Cardiac fibroblast (primary cell): ENCODE measurements around the gene ISG20.
A peak's percentile ranks its signal among the peaks of the same experiment; 100 is the strongest.

Experiments used
- DNase-seq, 2 donors: peaks; one replicate each; pipeline versions ENCODE4 v3.0.0 to v3.0.0-alpha.2; 2010; ENCODE audit warnings: low read depth in 2 of 2
- H3K4me3 ChIP-seq, 2 donors: replicated peaks in 1 of 2; 1 replicate in 1 of 2; 2 replicates in 1 of 2; pipeline ENCODE4 v1.5.1; 2011; ENCODE audit warnings: low read depth in 2 of 2, low read length in 2 of 2, mild to moderate bottlenecking in 2 of 2, moderate library complexity in 1 of 2
- TF ChIP-seq, protein P1 (sequence below): IDR thresholded peaks from one replicate; pipeline ENCODE4 v1.5.1; 2011; ENCODE audit warnings: low read depth, mild to moderate bottlenecking, low read length, inconsistent platforms

ISG20 gene

DNA sequence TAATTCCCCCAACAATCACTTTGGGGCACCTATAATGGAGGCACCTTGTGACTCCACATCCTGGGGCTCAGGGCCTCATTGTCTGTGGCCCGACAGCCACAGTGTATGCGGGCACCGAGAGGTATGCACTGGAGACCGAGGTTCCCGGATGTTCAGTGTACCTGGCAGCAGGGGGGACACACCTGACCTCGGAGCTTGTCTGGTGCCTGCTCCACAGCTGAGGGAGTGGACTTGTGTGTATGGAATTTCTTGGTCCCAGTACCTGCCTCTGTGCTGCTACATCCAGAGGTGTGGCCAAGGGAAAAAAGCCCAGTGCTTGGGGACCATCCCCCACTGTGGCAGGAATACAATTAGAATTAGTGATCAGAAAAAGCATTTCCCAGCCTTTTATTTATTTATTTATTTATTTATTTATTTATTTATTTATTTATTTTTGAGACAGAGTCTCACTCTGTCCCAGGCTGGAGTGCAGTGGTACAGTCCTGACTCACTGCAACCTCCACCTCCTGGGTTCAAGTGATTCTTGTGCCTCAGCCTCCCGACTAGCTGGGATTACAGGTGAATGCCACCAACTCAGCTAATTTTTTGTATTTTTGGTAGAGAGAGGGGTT is 26.5 kb upstream of the ISG20 start:
- TF ChIP-seq, protein P1, sequence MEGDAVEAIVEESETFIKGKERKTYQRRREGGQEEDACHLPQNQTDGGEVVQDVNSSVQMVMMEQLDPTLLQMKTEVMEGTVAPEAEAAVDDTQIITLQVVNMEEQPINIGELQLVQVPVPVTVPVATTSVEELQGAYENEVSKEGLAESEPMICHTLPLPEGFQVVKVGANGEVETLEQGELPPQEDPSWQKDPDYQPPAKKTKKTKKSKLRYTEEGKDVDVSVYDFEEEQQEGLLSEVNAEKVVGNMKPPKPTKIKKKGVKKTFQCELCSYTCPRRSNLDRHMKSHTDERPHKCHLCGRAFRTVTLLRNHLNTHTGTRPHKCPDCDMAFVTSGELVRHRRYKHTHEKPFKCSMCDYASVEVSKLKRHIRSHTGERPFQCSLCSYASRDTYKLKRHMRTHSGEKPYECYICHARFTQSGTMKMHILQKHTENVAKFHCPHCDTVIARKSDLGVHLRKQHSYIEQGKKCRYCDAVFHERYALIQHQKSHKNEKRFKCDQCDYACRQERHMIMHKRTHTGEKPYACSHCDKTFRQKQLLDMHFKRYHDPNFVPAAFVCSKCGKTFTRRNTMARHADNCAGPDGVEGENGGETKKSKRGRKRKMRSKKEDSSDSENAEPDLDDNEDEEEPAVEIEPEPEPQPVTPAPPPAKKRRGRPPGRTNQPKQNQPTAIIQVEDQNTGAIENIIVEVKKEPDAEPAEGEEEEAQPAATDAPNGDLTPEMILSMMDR = no peak
- no peak for DNase-seq

DNA sequence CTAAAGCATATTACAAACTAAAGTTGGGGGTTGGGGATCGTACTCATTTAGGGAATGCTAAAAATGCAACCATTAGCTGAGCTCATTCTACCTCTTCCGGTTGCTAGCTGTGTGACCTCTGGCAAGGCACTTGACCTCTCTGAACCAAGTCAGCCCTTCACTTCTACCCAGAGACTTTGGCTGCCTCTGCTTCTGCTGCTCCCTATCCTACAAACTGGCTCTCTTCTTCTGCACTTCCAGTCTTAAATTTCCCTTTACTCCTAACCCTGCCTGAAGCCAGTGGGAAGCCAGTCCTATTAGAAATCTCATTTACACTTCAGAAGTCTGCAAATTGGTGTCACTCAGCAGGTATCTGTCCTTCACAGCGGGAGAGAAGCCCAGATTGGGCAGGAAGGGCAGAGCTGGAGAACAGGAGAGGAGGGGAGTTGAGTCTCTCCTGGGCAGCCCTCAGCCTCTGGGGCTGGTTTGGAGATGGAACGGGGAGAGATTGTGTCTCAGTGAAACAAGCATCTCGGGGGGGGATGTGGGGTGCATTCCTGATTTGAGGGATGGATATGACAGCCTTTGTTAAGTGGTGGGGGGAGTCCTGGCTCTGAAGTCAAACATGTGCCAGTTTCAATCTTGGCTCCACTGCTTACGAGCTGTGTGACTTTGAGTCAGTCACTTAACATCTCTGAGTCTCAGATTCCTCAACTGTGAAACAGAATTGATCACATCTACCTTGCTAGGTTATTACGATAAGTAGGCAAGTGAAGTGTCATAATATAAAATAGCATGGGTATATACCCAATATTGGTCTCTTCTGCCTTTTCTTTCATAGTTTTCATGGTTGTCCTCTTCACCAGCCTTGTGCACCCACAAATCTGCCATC is 25.5 kb upstream of the ISG20 start:
- no peak overlapping the region for H3K4me3 ChIP-seq
- DNase-seq = peak; percentile 39 to 53
- TF ChIP-seq, protein P1 = no peak

More for the DNA sequence above, 26.5 kb upstream of the ISG20 start:
- H3K4me3 ChIP-seq = no peak overlapping the region

DNA sequence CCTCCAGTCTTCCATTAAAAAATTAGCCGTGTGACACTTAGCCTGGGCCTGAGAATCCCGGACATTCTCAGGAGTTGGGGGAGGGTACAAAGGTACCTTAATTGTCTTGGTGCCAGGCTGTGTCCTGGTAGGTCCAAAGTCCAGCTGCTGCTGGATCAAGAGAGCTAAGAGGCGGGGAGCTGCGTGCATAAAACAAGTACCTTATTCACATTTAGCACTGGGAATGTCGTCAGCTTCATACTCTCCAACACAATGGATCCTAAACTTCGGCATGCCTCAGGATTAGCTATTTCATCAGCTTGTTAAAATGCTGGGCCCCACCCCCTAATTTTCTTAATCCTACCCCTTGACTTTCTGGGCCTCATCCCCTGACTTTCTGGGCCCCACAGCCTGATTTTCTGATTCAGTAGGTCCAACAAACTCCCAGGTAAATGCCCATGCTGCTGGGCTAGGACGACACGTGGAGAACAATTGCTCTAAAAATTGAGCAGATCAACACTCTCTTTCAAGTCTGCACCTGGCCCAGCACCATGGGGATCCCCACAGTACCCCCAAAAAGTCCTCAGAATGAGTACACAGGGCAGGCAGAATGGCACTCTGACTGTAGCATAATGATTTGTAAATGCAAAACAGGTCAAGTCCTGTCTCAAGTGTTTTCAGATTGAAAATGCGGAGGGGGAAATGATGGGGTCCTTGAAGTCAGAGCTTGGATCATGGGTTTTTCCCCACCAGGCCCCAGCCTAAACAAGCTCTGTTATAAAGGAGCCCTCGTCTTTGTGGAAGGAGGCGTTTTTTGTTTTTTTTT is 23.3 kb upstream of the ISG20 start:
- no peak for DNase-seq
- no peak overlapping the region for H3K4me3 ChIP-seq
- TF ChIP-seq, protein P1 = no peak

DNA sequence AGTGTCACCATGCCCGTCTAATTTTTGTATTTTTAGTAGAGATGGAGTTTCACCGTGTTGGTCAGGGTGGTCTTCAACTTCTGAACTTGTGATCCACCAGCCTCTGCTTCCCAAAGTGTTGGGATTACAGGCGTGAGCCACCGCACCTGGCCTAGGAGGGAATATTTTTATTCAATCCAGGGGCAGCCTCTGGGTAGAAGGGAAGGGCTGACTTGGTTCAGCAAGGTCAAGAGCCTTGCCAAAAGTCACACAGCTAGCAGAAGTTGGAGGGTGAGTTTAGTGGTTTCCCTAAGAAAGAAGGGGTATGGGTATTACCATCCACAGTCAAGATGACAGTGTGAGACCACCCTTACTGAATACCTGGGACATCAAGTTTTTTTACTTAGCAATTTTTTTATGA is 22.6 kb upstream of the ISG20 start:
- no peak for DNase-seq
- TF ChIP-seq, protein P1 = no peak
- no peak overlapping the region for H3K4me3 ChIP-seq

DNA sequence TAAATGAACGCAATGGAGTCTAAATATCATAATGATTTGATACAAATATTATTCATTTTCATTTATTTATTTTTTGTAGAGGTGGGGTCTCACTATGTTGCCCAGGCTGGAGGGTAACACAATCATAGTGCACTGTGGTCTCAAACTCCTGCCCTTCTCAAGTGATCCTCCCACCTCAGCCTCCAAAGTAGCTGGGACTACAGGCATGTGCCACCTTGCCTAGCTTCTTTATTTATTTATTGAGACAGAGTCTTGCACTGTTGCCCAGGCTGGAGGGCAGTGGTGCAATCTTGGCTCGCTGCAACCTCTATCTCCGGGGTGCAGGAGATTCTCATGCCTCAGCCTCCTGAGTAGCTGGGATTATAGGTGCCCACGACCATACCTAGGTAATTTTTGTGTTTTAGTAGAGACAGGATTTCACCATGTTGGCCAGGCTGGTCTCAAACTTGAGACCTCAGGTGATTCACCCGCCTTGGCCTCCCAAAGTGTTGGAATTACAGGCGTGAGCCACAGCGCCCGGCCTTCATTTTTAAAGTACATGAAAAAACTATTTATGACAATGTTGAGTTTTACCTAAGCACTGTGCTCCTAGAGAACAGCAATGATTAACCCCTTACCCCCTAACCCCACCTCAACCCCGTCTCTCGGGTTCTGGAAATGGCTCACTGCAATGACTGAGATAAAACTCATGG is 21.6 kb upstream of the ISG20 start:
- TF ChIP-seq, protein P1 = no peak
- no peak for DNase-seq
- no peak overlapping the region for H3K4me3 ChIP-seq

DNA sequence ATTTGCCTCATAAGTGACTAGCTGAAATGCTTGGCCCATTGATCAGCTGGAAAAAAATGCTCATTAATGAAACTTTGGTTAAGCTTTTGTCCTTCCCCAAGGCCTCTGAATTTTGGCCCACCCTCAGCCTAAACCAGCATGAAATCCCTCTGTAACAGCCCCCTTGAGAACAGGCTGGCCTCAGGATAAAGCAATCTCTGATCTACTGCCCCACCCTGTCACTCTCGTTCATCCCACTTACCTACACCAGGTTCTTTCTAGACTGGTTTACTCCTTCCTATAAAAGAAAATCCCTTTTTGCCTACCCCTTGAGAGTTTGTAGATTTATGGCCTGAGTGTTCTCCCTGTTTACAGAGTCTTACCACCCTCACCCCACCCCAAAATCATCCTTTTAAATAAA is 21.0 kb upstream of the ISG20 start:
- DNase-seq = no peak
- H3K4me3 ChIP-seq = no peak overlapping the region
- TF ChIP-seq, protein P1 = no peak
